GM20000 (cell line): ENCODE data around the gene MYL6.

ENCODE experiments used
- DNase-seq: peaks from one replicate; pipeline ENCODE4 v3.0.0; 2012; ENCODE audit warnings: low spot score
- TF ChIP-seq, protein P1 (sequence below): IDR thresholded peaks from 2 replicates; pipeline ENCODE4 v1.5.1; 2012; ENCODE audit warnings: mild to moderate bottlenecking, control low read depth; ENCODE audit errors: extremely low read depth, missing control alignments

MYL6 gene

DNA sequence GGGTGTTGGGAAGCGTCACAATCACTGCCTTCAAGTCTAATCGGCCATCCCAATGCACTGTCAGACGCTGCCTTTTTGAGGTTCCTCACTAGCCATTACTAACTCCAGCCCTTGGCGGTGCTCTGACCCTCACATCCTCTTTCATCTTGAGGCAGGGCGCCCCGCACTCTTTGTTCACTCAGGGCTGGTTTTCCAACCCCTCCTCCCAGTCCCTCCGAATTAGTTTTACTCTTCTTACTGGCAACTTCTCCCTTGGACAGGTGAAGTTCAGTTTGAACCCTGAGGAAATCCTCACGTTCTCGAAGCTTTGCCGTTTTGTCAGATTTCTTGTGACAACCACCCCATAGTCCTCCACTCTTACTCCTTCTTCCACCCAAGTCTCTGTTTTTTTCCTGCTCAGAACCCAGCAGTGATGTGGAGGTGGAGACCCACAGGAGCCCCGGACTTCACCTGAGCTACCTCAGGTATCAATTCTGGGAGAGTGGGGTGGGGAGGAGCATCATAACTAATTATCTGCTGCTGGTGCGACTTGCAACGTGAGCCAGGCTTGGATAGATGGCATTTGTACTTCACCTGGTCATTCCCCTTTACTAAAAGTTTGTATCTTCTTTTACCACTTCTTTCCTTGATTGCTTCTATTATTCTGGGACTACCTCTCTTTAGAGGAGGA is 39.3 kb upstream of the MYL6 start:
- TF ChIP-seq, protein P1, sequence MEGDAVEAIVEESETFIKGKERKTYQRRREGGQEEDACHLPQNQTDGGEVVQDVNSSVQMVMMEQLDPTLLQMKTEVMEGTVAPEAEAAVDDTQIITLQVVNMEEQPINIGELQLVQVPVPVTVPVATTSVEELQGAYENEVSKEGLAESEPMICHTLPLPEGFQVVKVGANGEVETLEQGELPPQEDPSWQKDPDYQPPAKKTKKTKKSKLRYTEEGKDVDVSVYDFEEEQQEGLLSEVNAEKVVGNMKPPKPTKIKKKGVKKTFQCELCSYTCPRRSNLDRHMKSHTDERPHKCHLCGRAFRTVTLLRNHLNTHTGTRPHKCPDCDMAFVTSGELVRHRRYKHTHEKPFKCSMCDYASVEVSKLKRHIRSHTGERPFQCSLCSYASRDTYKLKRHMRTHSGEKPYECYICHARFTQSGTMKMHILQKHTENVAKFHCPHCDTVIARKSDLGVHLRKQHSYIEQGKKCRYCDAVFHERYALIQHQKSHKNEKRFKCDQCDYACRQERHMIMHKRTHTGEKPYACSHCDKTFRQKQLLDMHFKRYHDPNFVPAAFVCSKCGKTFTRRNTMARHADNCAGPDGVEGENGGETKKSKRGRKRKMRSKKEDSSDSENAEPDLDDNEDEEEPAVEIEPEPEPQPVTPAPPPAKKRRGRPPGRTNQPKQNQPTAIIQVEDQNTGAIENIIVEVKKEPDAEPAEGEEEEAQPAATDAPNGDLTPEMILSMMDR, result no peak
- DNase-seq, result peak; percentile 36

DNA sequence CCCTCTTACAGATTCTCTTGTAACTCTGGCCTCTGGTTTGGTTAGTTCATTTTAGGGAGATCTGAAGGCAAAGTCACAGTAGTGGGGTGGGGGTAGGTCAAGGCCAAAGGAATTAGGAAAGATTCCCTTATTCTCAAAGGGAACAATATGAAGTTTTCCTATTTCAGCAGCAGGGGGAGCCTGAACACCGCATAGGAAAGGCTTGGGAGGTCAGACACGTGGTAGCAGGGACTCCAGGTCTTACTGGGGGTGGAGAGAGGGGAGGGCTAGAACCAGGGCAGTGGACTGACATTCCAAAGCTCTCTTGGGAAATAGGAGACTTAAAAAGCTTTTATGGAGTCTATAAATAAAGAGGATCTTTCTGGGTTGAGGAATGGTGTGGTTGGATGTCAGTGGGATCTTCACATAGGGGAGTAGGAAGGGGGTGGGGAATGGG is 38.8 kb upstream of the MYL6 start:
- DNase-seq, result peak; percentile 68
- TF ChIP-seq, protein P1, result peak; percentile 21

DNA sequence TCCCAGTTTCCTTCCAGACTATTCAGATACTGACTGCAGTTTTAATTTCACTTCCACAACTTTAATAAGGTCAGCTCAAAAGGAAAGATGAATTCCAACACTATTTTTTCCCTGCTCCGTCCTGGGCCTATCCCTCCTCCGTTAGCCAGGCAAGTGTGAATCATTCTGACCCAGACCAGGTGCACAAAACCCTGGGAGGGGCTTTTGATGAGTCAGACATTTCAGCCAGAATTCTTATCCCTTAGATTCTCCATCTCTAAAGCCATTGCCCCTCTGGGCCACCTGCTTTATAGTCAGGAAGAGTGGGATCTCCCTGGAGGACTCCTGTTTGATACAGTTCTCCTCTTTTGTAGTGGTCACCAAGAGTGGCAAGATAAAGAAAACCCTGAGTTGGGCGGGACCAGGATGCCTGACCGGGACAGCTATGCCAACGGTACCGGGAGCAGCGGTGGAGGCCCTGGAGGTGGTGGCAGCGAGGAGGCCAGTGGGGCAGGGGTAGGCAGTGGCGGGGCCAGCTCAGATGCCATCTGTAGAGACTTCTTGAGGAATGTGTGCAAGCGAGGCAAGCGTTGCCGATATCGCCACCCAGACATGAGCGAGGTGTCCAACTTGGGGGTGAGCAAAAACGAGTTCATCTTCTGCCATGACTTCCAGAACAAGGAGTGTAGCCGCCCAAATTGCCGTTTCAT is 37.9 kb upstream of the MYL6 start:
- no peak for DNase-seq
- TF ChIP-seq, protein P1, result no peak

DNA sequence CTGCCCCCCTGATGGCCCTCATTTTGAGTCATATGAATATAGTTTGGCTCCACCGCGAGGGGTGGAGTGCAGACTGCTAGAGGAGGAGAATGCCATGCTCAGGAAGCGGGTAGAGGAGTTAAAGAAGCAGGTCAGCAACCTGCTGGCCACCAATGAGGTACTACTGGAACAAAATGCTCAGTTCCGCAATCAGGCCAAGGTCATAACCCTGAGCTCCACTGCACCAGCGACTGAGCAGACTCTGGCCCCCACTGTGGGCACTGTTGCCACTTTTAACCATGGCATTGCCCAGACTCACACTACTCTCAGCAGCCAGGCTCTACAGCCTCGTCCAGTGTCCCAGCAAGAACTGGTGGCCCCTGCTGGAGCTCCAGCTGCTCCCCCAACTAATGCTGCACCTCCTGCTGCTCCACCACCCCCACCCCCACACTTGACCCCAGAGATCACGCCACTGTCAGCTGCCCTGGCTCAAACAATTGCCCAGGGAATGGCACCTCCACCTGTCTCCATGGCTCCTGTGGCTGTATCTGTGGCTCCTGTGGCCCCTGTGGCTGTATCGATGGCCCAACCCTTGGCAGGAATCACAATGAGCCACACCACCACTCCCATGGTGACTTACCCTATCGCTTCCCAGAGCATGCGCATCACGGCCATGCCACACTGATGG is 36.8 kb upstream of the MYL6 start:
- no peak for DNase-seq
- TF ChIP-seq, protein P1, result no peak

DNA sequence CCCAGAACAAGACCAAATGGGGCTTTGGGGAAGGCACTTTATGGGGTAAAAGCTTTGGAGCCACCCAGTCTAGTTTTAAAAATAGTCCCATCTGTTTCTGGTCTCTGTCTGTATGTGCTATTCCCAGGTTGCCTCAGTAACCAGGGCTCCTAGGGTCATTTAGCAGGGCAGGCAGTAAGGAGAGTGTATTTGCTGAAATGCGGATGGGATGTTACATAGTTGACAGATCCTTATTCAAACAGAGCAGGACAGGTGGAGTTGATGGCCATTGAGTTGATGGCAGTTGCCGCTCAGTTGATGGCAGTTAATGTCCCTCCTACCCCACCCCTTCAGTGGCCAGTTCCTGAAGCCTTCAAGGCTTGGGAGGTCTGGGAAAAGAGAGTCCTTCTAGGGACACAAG is 35.5 kb upstream of the MYL6 start:
- TF ChIP-seq, protein P1, result no peak
- DNase-seq, result no peak

DNA sequence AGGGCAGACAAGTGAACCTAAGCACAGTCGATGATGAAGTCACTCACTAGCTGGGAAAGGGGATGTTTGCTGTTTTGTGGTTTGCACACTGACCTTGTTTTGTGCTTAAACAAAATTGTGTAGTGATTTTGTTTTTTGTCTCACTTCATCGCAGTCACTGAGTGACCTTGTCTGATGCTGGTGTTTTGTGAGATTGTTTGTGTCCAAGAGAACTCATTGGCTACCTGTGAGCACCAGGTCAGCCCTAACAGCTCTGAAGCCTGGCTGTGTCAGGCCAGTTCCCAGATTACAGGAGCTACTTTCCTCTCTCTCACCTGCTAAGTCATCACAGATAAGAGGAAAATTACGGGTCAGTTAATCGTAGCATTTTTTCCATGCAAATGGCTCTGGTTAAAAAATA is 34.0 kb upstream of the MYL6 start:
- TF ChIP-seq, protein P1, result no peak
- DNase-seq, result no peak

DNA sequence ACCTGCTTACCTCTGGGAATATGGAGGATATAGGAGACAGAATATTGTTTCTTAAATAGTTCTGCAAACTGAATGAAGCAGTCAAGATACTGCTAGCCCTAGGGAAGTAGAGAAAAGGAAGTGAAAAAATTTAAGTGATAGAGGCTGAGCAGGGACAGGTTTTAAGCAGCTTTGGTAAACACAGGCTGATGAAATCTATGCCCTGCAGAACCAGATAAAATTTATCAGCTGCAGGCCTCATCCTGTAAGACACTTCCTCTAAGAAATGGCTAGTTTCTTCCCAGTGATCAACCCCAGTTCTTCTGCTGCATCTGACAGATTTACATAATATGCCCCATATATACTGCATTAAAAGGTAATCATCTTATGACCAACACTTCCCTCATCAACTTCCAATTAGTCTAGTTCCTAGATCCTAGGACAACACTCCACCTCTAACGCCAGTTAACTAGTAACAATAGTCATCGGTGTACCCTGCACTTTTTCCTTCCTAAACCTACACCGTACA is 31.4 kb upstream of the MYL6 start:
- TF ChIP-seq, protein P1, result no peak
- DNase-seq, result no peak
